ENCODE data around the gene IWS1. TPM values are rescaled to one million over a fixed set of nuclear protein-coding genes. Genes with fewer than 3 reads are reported as not detected.
"Not testable (repeated sequence)": the region's sequence is repeated elsewhere in the genome, so short reads cannot be mapped to it uniquely, and the experiment has no call there.

The IWS1 gene
- total and polyA plus RNA-seq, 12 donors: 17.8 to 51.9 (median 24.9) TPM

- intact Hi-C loops (cut with DNase I): no loop called here
- WGBS, 4 donors: 57 to 80% (median 65%) methylated on average over 3 to 4 of the region's 4 CpGs
- peaks cover 0 to 5% of the 10 kb centered on the region in 2 donors for H3K4me1 ChIP-seq (replicated peaks in 1 of 2)
Measured at GRCh38 chr2:127531221-127531648, 4.9 kb upstream of the IWS1 start.

DNA sequence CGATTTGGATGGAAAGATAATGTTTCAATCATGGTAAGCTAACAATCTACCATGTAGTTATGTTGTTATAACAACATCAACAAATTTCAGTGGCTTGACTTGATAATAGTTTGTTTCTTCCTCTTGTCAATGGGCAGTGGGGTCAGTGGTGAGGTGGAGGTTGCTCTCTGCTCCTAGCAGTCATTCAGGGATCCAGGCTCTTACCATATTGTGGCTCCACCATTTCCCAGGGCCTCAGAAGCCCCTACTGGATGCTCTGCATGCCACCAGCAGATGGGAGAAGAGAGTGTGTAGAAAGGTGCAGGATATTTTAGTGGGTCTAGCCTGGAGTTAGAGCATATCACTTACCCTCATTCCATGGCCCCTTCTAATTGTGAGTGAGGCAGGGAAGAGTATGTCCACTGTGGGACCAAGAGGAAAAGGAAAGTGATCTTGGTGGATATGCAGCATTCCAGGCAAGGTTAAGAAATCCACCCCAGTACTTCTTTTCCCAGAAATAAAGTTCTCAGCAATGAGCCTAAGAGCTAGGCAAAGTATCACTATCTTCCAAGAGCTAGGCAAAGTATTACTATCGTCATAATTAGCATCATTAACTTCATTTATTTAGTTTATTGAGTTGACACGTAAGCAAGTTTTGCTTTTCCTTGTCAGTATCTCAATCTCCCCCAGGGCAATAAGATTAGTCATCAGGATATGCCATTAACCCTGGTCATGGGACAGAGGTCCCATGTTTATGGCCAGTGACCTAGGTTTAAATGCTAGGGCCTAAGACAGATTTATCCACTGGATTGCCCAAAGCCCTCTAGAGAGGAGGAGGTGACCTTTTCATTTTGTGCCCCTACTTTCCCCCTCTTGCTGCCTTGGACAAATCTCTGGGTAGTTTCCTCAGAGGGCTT is 4.2 kb upstream of the IWS1 start:
- Histone ChIP-seq H3K4me3 (no peak overlapping the region), H3K27me3 (no peaks in the 10 kb centered on the region), H3K36me3 (replicated peaks in 1 of 2) (no peaks in the 10 kb centered on the region), H3K4me1 (replicated peaks in 1 of 2) (peaks cover 0 to 5% of the 10 kb centered on the region in 2 donors), H3K27ac (no peak overlapping the region), H3K9me3 (replicated peaks in 1 of 3) (no peaks in the 10 kb centered on the region)
- no peak for DNase-seq
- WGBS, 4 donors: 72 to 89% (median 78%) methylated on average over 3 of the region's 3 CpGs
- no peak for TF ChIP-seq CTCF (IDR thresholded peaks at IDR 0.05)
- no peak for TF ChIP-seq POLR2A (IDR thresholded peaks at IDR 0.05)
- intact Hi-C loops (cut with DNase I): no loop called here

More at GRCh38 chr2:127531221-127531648, 4.9 kb upstream of the IWS1 start:
- H3K36me3 ChIP-seq (replicated peaks in 1 of 2): no peaks in the 10 kb centered on the region
- H3K4me3 ChIP-seq: no peak overlapping the region
- no peak overlapping the region for H3K27ac ChIP-seq
- no peaks in the 10 kb centered on the region for H3K27me3 ChIP-seq
- TF ChIP-seq POLR2A (IDR thresholded peaks at IDR 0.05) (no peak), CTCF (IDR thresholded peaks at IDR 0.05) (no peak)
- no peak for DNase-seq
- H3K9me3 ChIP-seq (replicated peaks in 1 of 3): no peaks in the 10 kb centered on the region

GRCh38 chr2:127529416-127529815 is 3.1 kb upstream of the IWS1 start:
- WGBS, 4 donors: 58 to 80% (median 76%) methylated on average over 2 of the region's 2 CpGs
- intact Hi-C loops (cut with DNase I): not testable (repeated sequence)

DNA sequence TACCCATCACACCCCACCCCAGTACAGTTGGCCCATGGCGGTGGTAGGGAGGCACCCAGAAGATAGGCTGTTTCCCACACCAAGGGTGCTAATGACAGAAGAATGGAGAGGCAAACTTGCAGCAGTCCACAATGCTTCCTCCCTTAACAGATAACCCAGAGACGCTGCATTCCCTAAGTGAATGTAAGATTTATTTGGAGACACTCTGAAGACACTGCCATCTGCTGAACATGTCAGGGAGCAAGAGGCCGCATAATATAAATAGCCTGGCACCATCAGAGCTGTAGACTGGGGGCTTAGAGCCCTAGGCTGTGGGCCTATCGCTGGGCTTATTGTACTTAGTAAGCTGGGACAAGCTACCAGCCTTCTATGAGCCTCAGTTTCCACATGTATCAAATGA is 2.2 kb upstream of the IWS1 start:
- no peak overlapping the region for H3K4me3 ChIP-seq
- WGBS, 4 donors: 61 to 68% (median 62%) methylated on average over 4 of the region's 4 CpGs
- no peak for TF ChIP-seq CTCF (IDR thresholded peaks at IDR 0.05)
- TF ChIP-seq POLR2A (IDR thresholded peaks at IDR 0.05): no peak

More at GRCh38 chr2:127529416-127529815, 3.1 kb upstream of the IWS1 start:
- H3K27me3 ChIP-seq; H3K4me3 ChIP-seq; H3K27ac ChIP-seq; DNase-seq; H3K36me3 ChIP-seq (replicated peaks in 1 of 2); H3K9me3 ChIP-seq (replicated peaks in 1 of 3): not testable (repeated sequence)
- peaks cover 0 to 14% of the 10 kb centered on the region in 2 donors for H3K4me1 ChIP-seq (replicated peaks in 1 of 2)

More for the DNA sequence above, 2.2 kb upstream of the IWS1 start:
- no peak overlapping the region for H3K27ac ChIP-seq
- intact Hi-C loops (cut with DNase I): no loop called here
- no peaks in the 10 kb centered on the region for H3K9me3 ChIP-seq (replicated peaks in 1 of 3)
- H3K27me3 ChIP-seq: no peaks in the 10 kb centered on the region
- H3K36me3 ChIP-seq (replicated peaks in 1 of 2): peaks cover 0 to under 1% of the 10 kb centered on the region in 2 donors
- DNase-seq: no peak
- peaks cover 0 to 22% of the 10 kb centered on the region in 2 donors for H3K4me1 ChIP-seq (replicated peaks in 1 of 2)
